H1 (cell line): Measurements from ENCODE around the gene HOXD12. TPM values are rescaled to one million over a fixed set of nuclear protein-coding genes. Genes with fewer than 3 reads are reported as not detected.

Experiments used
- CTCF ChIA-PET: fragments of 300-600 bp; sonication (Branson Sonifier 250); formaldehyde crosslinking; loops from one replicate; lab custom pipeline; 2021; ENCODE audit not compliant: partially characterized antibody; lab: Charles Lee
- POLR2A ChIA-PET: fragments of 300-600 bp; sonication (Branson Sonifier 250); formaldehyde crosslinking; loops from one replicate; lab custom pipeline; 2021; ENCODE audit warnings: inconsistent platforms; ENCODE audit not compliant: partially characterized antibody; lab: Charles Lee
- DNase-seq, 2 experiments: peaks; one replicate each; pipeline versions ENCODE4 v3.0.0 to v3.0.0-alpha.2; 2010 to 2022; ENCODE audit warnings: low spot score in 2 of 2, low read depth in 1 of 2, mixed read lengths in 1 of 2
- FAIRE-seq: peaks from 2 replicates; lab custom pipeline; 2011; peaks lifted over from hg19 to GRCh38; lab: Jason Lieb, UNC
- H2AFZ ChIP-seq: 2 replicates; pipeline ENCODE4 v1.8.1; 2012; ENCODE audit warnings: low read length, inconsistent platforms
- H2AK5ac ChIP-seq: 2 replicates; pipeline ENCODE4 v1.6.1; 2013; ENCODE audit warnings: low read depth, low read length
- H2BK120ac ChIP-seq: replicated peaks from 2 replicates; pipeline ENCODE3; 2013; ENCODE audit warnings: low read depth, low read length, inconsistent platforms
- H2BK12ac ChIP-seq: 2 replicates; pipeline ENCODE4 v1.6.1; 2013; ENCODE audit warnings: low read depth, low read length
- H2BK15ac ChIP-seq: 2 replicates; pipeline ENCODE4 v1.6.1; 2013; ENCODE audit warnings: low read length
- H2BK20ac ChIP-seq: 2 replicates; pipeline ENCODE4 v1.6.1; 2013; ENCODE audit warnings: low read length
- H2BK5ac ChIP-seq: 2 replicates; pipeline ENCODE4 v1.6.1; 2013; ENCODE audit warnings: low read depth, low read length
- H3K14ac ChIP-seq: 2 replicates; pipeline ENCODE4 v1.6.1; 2013; ENCODE audit warnings: inconsistent platforms; ENCODE audit not compliant: insufficient read length
- H3K18ac ChIP-seq: 2 replicates; pipeline ENCODE4 v1.6.1; 2013; ENCODE audit warnings: low read length; ENCODE audit errors: extremely low read depth
- H3K23ac ChIP-seq: 2 replicates; pipeline ENCODE4 v1.6.1; 2013; ENCODE audit warnings: inconsistent platforms; ENCODE audit not compliant: insufficient read length
- H3K23me2 ChIP-seq: 2 replicates; pipeline ENCODE4 v1.6.1; 2013; ENCODE audit warnings: low read depth, low read length
- H3K27ac ChIP-seq: 2 replicates; pipeline ENCODE4 v1.6.1; 2011; ENCODE audit warnings: low read depth, low read length, inconsistent platforms
- H3K27me3 ChIP-seq, 4 experiments: replicated peaks in 1 of 4; 1 replicate in 1 of 4; 2 replicates in 3 of 4; pipeline versions ENCODE4 v1.6.1 to v1.8.1; 2011 to 2013; ENCODE audit warnings: low read length in 3 of 4, mild to moderate bottlenecking in 3 of 4, inconsistent platforms in 2 of 4, mixed read lengths in 2 of 4, moderate library complexity in 1 of 4; ENCODE audit not compliant: control insufficient read depth in 3 of 4, insufficient read depth in 3 of 4; ENCODE audit errors: extremely low read depth in 1 of 4
- H3K36me3 ChIP-seq, 4 experiments: 2 replicates each; pipeline versions ENCODE4 v1.6.1 to v1.8.1; 2011 to 2013; ENCODE audit warnings: mild to moderate bottlenecking in 4 of 4, low read length in 3 of 4, moderate library complexity in 2 of 4, control low read depth in 1 of 4, inconsistent platforms in 1 of 4; ENCODE audit not compliant: insufficient read depth in 4 of 4, control insufficient read depth in 2 of 4
- H3K4ac ChIP-seq: replicated peaks from 2 replicates; pipeline ENCODE3; 2013; ENCODE audit warnings: low read length, low read depth, mixed read lengths, inconsistent platforms; ENCODE audit not compliant: insufficient read length
- H3K4me1 ChIP-seq, 4 experiments: replicated peaks in 1 of 4; 1 replicate in 1 of 4; 2 replicates in 3 of 4; pipeline versions ENCODE4 v1.6.1 to v1.8.1; 2011 to 2013; ENCODE audit warnings: low read length in 3 of 4, inconsistent platforms in 2 of 4, mixed read lengths in 1 of 4; ENCODE audit not compliant: insufficient read depth in 4 of 4, control insufficient read depth in 3 of 4
- H3K4me2 ChIP-seq, 2 experiments: 2 replicates each; pipeline versions ENCODE4 v1.6.1 to v1.8.1; 2011 to 2013; ENCODE audit warnings: low read depth in 2 of 2, low read length in 2 of 2, control low read depth in 1 of 2, inconsistent platforms in 1 of 2, mild to moderate bottlenecking in 1 of 2; ENCODE audit not compliant: insufficient read depth in 1 of 2
- H3K4me3 ChIP-seq, 4 experiments: fragments of 200-600, 300-600 bp in 1 of 4; sonication (generic), shearing (Covaris generic), sonication (Bioruptor Twin) in 1 of 4; 2 replicates each; pipeline versions ENCODE4 v1.5.1 to v1.8.1; 2011 to 2016; ENCODE audit warnings: low read length in 4 of 4, low read depth in 3 of 4, control low read depth in 2 of 4, inconsistent platforms in 2 of 4, mild to moderate bottlenecking in 2 of 4, mixed read lengths in 1 of 4, moderate library complexity in 1 of 4; ENCODE audit not compliant: insufficient read depth in 2 of 4; ENCODE audit errors: extremely low read depth in 1 of 4
- H3K56ac ChIP-seq: replicated peaks from 2 replicates; pipeline ENCODE3; 2013; ENCODE audit warnings: low read depth, mild to moderate bottlenecking, mixed read lengths, low read length, inconsistent platforms; ENCODE audit not compliant: insufficient read length
- H3K79me1 ChIP-seq: 2 replicates; pipeline ENCODE4 v1.6.1; 2013; ENCODE audit warnings: low read depth, low read length, control low read depth
- H3K79me2 ChIP-seq, 2 experiments: 2 replicates each; pipeline versions ENCODE4 v1.6.1 to v1.8.1; 2012 to 2013; ENCODE audit warnings: low read length in 2 of 2, mild to moderate bottlenecking in 2 of 2, inconsistent platforms in 1 of 2; ENCODE audit not compliant: insufficient read depth in 2 of 2, control insufficient read depth in 1 of 2
- H3K9ac ChIP-seq, 4 experiments: replicated peaks in 1 of 4; 1 replicate in 1 of 4; 2 replicates in 3 of 4; pipeline versions ENCODE4 v1.6.1 to v1.8.1; 2011 to 2013; ENCODE audit warnings: low read depth in 3 of 4, low read length in 3 of 4, control low read depth in 2 of 4, mild to moderate bottlenecking in 2 of 4, moderate library complexity in 2 of 4, inconsistent platforms in 1 of 4; ENCODE audit errors: extremely low read depth in 1 of 4
- H3K9me3 ChIP-seq, 2 experiments: 2 replicates each; pipeline versions ENCODE4 v1.6.1 to v1.8.1; 2012 to 2013; ENCODE audit warnings: mild to moderate bottlenecking in 2 of 2, moderate library complexity in 2 of 2, control low read depth in 1 of 2, inconsistent platforms in 1 of 2, low read depth in 1 of 2, low read length in 1 of 2, mixed read lengths in 1 of 2; ENCODE audit not compliant: insufficient read depth in 2 of 2
- H4K20me1 ChIP-seq, 2 experiments: replicated peaks in 1 of 2; 2 replicates each; pipeline versions ENCODE3 to v1.8.1; 2011 to 2013; ENCODE audit warnings: inconsistent platforms in 2 of 2, low read length in 2 of 2, mild to moderate bottlenecking in 1 of 2; ENCODE audit not compliant: insufficient read depth in 2 of 2, control insufficient read depth in 1 of 2
- H4K5ac ChIP-seq: 2 replicates; pipeline ENCODE4 v1.6.1; 2013; ENCODE audit warnings: low read length, low read depth, mixed read lengths, inconsistent platforms; ENCODE audit not compliant: insufficient read length
- H4K8ac ChIP-seq: 2 replicates; pipeline ENCODE4 v1.8.0; 2013; ENCODE audit warnings: mild to moderate bottlenecking, moderate library complexity, low read length, inconsistent platforms; ENCODE audit not compliant: insufficient read depth; ENCODE audit errors: extremely low read depth
- H4K91ac ChIP-seq: replicated peaks from 2 replicates; pipeline ENCODE3; 2013; ENCODE audit warnings: low read length, mixed read lengths, inconsistent platforms; ENCODE audit not compliant: insufficient read length
- BCL11A ChIP-seq, 2 experiments: IDR thresholded peaks; one replicate each; pipeline ENCODE4 v1.6.1; 2011; ENCODE audit warnings: low read depth in 2 of 2, low read length in 2 of 2, mild to moderate bottlenecking in 2 of 2
- CBX8 ChIP-seq: fragments of 300-800, 300-1000 bp; sonication (generic); IDR thresholded peaks from 2 replicates; pipeline ENCODE4 v1.7.1; 2016; ENCODE audit warnings: low read depth, low read length, borderline replicate concordance
- EZH2 ChIP-seq: fragments of 200-600 bp; sonication (generic); IDR thresholded peaks from 2 replicates; pipeline ENCODE4 v1.7.1; 2012; ENCODE audit warnings: low read depth, mild to moderate bottlenecking, moderate library complexity, low read length, inconsistent platforms; ENCODE audit not compliant: severe bottlenecking
- SUZ12 ChIP-seq: fragments of 200-600 bp; sonication (generic); IDR thresholded peaks from 2 replicates; pipeline ENCODE4 v1.6.1; 2012; ENCODE audit warnings: mild to moderate bottlenecking, inconsistent platforms, low read length, moderate library complexity, mixed read lengths
- polyA plus RNA-seq, 7 experiments: library from polyadenylated mRNA; depleted of rRNA in 3 of 7; stranded (reverse) in 5 of 7; unstranded in 2 of 7; fragments of >200 nt in 5 of 7; fragments of 200-250 nt in 2 of 7; gene quantifications; 1 replicate in 5 of 7; 2 replicates in 1 of 7; 4 replicates in 1 of 7; pipeline versions ENCODE4 v1.2.1 to v1.2.3, GENCODE V29; 2011 to 2013; ENCODE audit warnings: missing spikeins in 2 of 7, mixed read lengths in 2 of 7
- total RNA-seq: library from RNA; stranded (reverse); fragmentation: NEBNext Ultra II Directional; extraction: Animal tissue kit (Norgen Biotek cat#: 25700); gene quantifications from 2 replicates; pipeline ENCODE4 v1.2.1, GENCODE V29; 2021

HOXD12 gene
- total and polyA plus RNA-seq, 2 of the 8 experiments (the other 6 are each of a cell fraction or from before 2014, with no cell fraction given), result not detected

GRCh38 chr2:176133389-176133788 is 33.8 kb downstream of the HOXD12 start:
- H3K56ac ChIP-seq, result no peak overlapping the region
- DNase-seq (peak in 1 of 2 experiments; percentile 29), FAIRE-seq (no peak)
- H3K79me1 ChIP-seq, result no peaks in the 10 kb centered on the region
- no peaks in the 10 kb centered on the region for H3K9me3 ChIP-seq
- H3K36me3 ChIP-seq, result peaks cover 0 to 19% (median 0%) of the 10 kb centered on the region in 4 experiments; a peak in 1 of 8 replicates
- POLR2A ChIA-PET, result no interaction called here
- H2AFZ ChIP-seq, result no peak overlapping the region
- H4K5ac ChIP-seq, result no peak overlapping the region
- H3K9ac ChIP-seq, result no peak overlapping the region
- no peak overlapping the region for H3K14ac ChIP-seq
- no peak overlapping the region for H3K4ac ChIP-seq
- H3K79me2 ChIP-seq, result no peaks in the 10 kb centered on the region
- no peak overlapping the region for H3K4me2 ChIP-seq
- no peak overlapping the region for H2BK5ac ChIP-seq
- H4K91ac ChIP-seq, result no peak overlapping the region
- no peak overlapping the region for H3K23ac ChIP-seq
- no peak overlapping the region; the same call in 1 of the 2 replicates for H2AK5ac ChIP-seq
- H3K18ac ChIP-seq, result peak overlapping the region; percentile 32; the same call in 1 of the 2 replicates
- no peak overlapping the region for H2BK12ac ChIP-seq
- H4K8ac ChIP-seq, result no peak overlapping the region
- H2BK15ac ChIP-seq, result no peak overlapping the region
- H2BK20ac ChIP-seq, result no peak overlapping the region
- TF ChIP-seq SUZ12 (peak; percentile 12; the same call in 1 of the 2 replicates), CBX8 (peak; percentile 65; the same call in 1 of the 2 replicates), BCL11A (IDR thresholded peaks at IDR 0.05; ENCODE audit: low read depth in 2 of 2, low read length in 2 of 2) (no peak), EZH2 (no peak)
- peaks cover 0 to 12% (median 4%) of the 10 kb centered on the region in 4 experiments for H3K4me1 ChIP-seq
- peaks cover 7 to 29% of the 10 kb centered on the region in 2 experiments for H4K20me1 ChIP-seq
- H2BK120ac ChIP-seq, result no peak overlapping the region
- peaks cover 3% of the 10 kb centered on the region; the same call in 1 of the 2 replicates for H3K23me2 ChIP-seq
- CTCF ChIA-PET, result interaction anchor here (0.7 to 4.5 kb wide), 13 partner anchors 8 to 519 kb away, joined by 3 to 30 read pairs (median 5); partner anchors contain the start of genes HOXD4 and MTX2
- no peak overlapping the region for H3K4me3 ChIP-seq
- no peak overlapping the region for H3K27ac ChIP-seq
- peaks cover 93 to 100% (median 98%) of the 10 kb centered on the region in 4 experiments for H3K27me3 ChIP-seq
